SKM-1 treated with dmso at 0.1 percent for 144 hours (cell line): Measurements from ENCODE around the gene CMAS.
"Not testable (repeated sequence)": the region's sequence is repeated elsewhere in the genome, so short reads cannot be mapped to it uniquely, and the experiment has no call there.

Source experiments
- DNase-seq: peaks from one replicate; lab custom pipeline; 2025; ENCODE audit not compliant: unreplicated experiment; lab: John Stamatoyannopoulos, UW

Gene CMAS

GRCh38 chr12:22046090-22046967 lies at the start of gene CMAS:
CMAS (plus strand) TSS chr12:22046218; CDS start chr12:22046304, 86 bp downstream.
- peak; percentile 4 for DNase-seq

GRCh38 chr12:21998295-21998694 lies 47.7 kb upstream of the CMAS start:
- DNase-seq, result no peak

- DNase-seq, result no peak
Observed at GRCh38 chr12:21998782-21999181, 47.2 kb upstream of the CMAS start.

- DNase-seq, result no peak
Observed at GRCh38 chr12:22002430-22002829, 43.6 kb upstream of the CMAS start.

GRCh38 chr12:22007794-22008193 lies 38.2 kb upstream of the CMAS start:
- not testable (repeated sequence) for DNase-seq

GRCh38 chr12:22008196-22008595 lies 37.8 kb upstream of the CMAS start:
- no peak for DNase-seq

- DNase-seq, result no peak
Observed at GRCh38 chr12:22014041-22014782, 31.8 kb upstream of the CMAS start.

- no peak for DNase-seq
Observed at GRCh38 chr12:22014783-22015144, 31.3 kb upstream of the CMAS start.

- DNase-seq, result no peak
Observed at GRCh38 chr12:22016982-22017381, 29.0 kb upstream of the CMAS start.

GRCh38 chr12:22018860-22019259 lies 27.2 kb upstream of the CMAS start:
- DNase-seq, result no peak

GRCh38 chr12:22023489-22023888 lies 22.5 kb upstream of the CMAS start:
- not testable (repeated sequence) for DNase-seq

- DNase-seq, result no peak
Observed at GRCh38 chr12:22029491-22029890, 16.5 kb upstream of the CMAS start.

GRCh38 chr12:22029991-22030390 lies 16.0 kb upstream of the CMAS start:
- DNase-seq, result no peak

- DNase-seq, result no peak
Observed at GRCh38 chr12:22032732-22033131, 13.3 kb upstream of the CMAS start.

GRCh38 chr12:22034709-22035506 lies 11.1 kb upstream of the CMAS start:
- DNase-seq, result no peak

GRCh38 chr12:22037947-22038346 lies 8.1 kb upstream of the CMAS start:
- no peak for DNase-seq

GRCh38 chr12:22038734-22039133 lies 7.3 kb upstream of the CMAS start:
- DNase-seq, result no peak

- no peak for DNase-seq
Observed at GRCh38 chr12:22039361-22039760, 6.7 kb upstream of the CMAS start.

GRCh38 chr12:22042976-22043669 lies 2.9 kb upstream of the CMAS start:
- DNase-seq, result no peak

GRCh38 chr12:22043943-22044342 lies 2.1 kb upstream of the CMAS start:
- no peak for DNase-seq

GRCh38 chr12:22044391-22044790 lies 1.6 kb upstream of the CMAS start:
- DNase-seq, result no peak
